Upper lobe of left lung (tissue), 6 donors: ENCODE results near the gene CCDC92. TPM values are rescaled to one million over a fixed set of nuclear protein-coding genes. Genes with fewer than 3 reads are reported as not detected.

Experiments used
- ATAC-seq, 2 donors: fragments of 200-7000 bp; cut with Tn5 transposase; one replicate each; pipeline ENCODE4 v1.9.1; 2022; ENCODE audit warnings: mild to moderate bottlenecking in 2 of 2, moderate library complexity in 2 of 2; ENCODE audit not compliant: low FRiP score in 2 of 2
- DNase-seq, 2 donors: peaks; one replicate each; pipeline ENCODE4 v3.0.0-alpha.2; 2019 to 2020
- H3K27ac ChIP-seq, 4 donors: fragments of 200-600 bp; sonication (generic); one replicate each; pipeline ENCODE4 v1.5.1; 2016 to 2019
- H3K27me3 ChIP-seq, 4 donors: fragments of 200-600 bp; sonication (generic); one replicate each; pipeline ENCODE4 v1.5.1; 2017 to 2019
- H3K36me3 ChIP-seq, 4 donors: fragments of 200-600 bp; sonication (generic); one replicate each; pipeline ENCODE4 v1.5.1; 2016 to 2019
- H3K4me1 ChIP-seq, 4 donors: fragments of 200-600 bp; sonication (generic); one replicate each; pipeline ENCODE4 v1.5.1; 2018 to 2019
- H3K4me3 ChIP-seq, 4 donors: fragments of 200-600 bp; sonication (generic); one replicate each; pipeline ENCODE4 v1.5.1; 2017 to 2019; ENCODE audit warnings: mild to moderate bottlenecking in 2 of 4, moderate library complexity in 1 of 4
- H3K9me3 ChIP-seq, 4 donors: fragments of 200-600 bp; sonication (generic); one replicate each; pipeline ENCODE4 v1.5.1; 2018 to 2019
- CTCF ChIP-seq, 6 experiments: fragments of 450-650 bp in 4 of 6; fragments of 200-600 bp in 2 of 6; sonication (generic) in 2 of 6; IDR thresholded peaks; one replicate each; pipeline ENCODE4 v1.5.1; 2016 to 2019; ENCODE audit warnings: antibody characterized with exemption in 6 of 6
- EP300 ChIP-seq, 4 donors: sonication (generic); formaldehyde crosslinking; IDR thresholded peaks; one replicate each; pipeline ENCODE4 v1.5.1; 2017; ENCODE audit warnings: antibody characterized with exemption in 4 of 4, control low read depth in 2 of 4
- POLR2A ChIP-seq, 4 donors: fragments of 450-650 bp; IDR thresholded peaks; one replicate each; pipeline ENCODE4 v1.5.1; 2016 to 2017; ENCODE audit warnings: antibody characterized with exemption in 4 of 4, mild to moderate bottlenecking in 2 of 4
- POLR2AphosphoS5 ChIP-seq, 2 donors: sonication (generic); formaldehyde crosslinking; IDR thresholded peaks; one replicate each; pipeline ENCODE4 v1.5.1; 2017; ENCODE audit warnings: antibody characterized with exemption in 2 of 2
- WGBS, 2 donors: methylation state at CpG; one replicate each; pipeline ENCODE4 v1.1.5; 2017 to 2018; 5-methylcytosine and 5-hydroxymethylcytosine counted together
- total RNA-seq, 6 donors: library from RNA; depleted of rRNA in 4 of 6; stranded (reverse); fragments of >200 nt in 4 of 6; gene quantifications; one replicate each; pipeline versions ENCODE4 v1.1.0 to v1.2.1, GENCODE V29; 2016 to 2021
- donor health status: DM: no; HTN: no; CAD: no; lungs with moderate emphysema.
- donor health status: DM: no; HTN: yes; CAD: no; lungs with severe emphysema.

CCDC92 gene
- total RNA-seq, 6 donors from 2014 or later, result 33.8 to 48.9 (median 43.7) TPM

DNA sequence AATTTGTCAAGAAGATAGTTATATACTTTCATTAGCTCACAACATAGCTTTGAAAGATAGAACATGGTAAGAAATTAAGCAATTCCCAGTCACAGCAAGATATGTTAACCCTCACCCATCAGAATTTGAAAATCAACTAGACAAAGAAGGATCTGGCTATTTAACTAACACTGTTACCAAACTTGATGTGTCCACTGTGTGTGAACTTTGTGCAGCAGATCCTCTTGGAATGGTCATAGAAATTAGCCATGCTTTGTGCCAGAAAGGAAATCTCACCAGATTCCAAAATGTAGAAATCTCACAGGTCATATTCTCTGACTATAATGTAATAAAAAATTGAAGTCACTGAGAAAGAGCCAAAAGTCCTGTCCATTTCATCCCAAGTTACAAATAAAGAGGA lies 46.5 kb upstream of the CCDC92 start:
- H3K36me3 ChIP-seq, result no peaks in the 10 kb centered on the region
- DNase-seq, result no peak
- no peak for ATAC-seq
- no peak overlapping the region for H3K27ac ChIP-seq
- H3K9me3 ChIP-seq, result no peaks in the 10 kb centered on the region
- H3K4me1 ChIP-seq, result no peaks in the 10 kb centered on the region
- no peak for TF ChIP-seq EP300 (IDR thresholded peaks at IDR 0.05)
- TF ChIP-seq CTCF (IDR thresholded peaks at IDR 0.05), result no peak
- no peak for TF ChIP-seq POLR2A (IDR thresholded peaks at IDR 0.05)
- no peak for TF ChIP-seq POLR2AphosphoS5 (IDR thresholded peaks at IDR 0.05)
- H3K27me3 ChIP-seq, result no peaks in the 10 kb centered on the region
- H3K4me3 ChIP-seq, result no peak overlapping the region

DNA sequence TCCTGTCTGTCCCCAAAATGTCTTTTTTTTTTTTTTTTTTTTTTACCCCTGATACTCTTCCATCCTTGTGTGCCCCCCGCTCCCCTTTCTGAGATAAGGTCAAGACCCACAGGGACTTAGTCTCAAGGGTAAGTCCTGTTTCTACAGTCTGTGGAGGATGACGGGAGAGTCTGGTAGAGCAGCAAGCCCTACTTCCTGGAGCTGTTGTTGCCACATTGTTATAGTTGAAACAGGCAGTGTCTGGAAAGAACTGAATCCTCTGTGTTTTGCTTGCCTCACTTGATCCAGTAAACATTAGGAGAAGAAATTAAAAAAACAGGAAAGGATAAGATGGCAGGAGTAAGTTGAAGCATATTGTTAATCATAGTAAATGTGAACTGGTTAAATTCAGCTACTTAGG lies 45.9 kb upstream of the CCDC92 start:
- H3K4me3 ChIP-seq, result no peak overlapping the region
- 74 to 75% methylated on average over 2 of the region's 2 CpGs for WGBS, 2 donors
- H3K27me3 ChIP-seq, result no peaks in the 10 kb centered on the region
- DNase-seq (no peak), ATAC-seq (no peak)
- peaks cover 0 to 2% (median 0%) of the 10 kb centered on the region in 4 donors for H3K36me3 ChIP-seq
- TF ChIP-seq EP300 (IDR thresholded peaks at IDR 0.05) (no peak), POLR2A (IDR thresholded peaks at IDR 0.05) (no peak), CTCF (IDR thresholded peaks at IDR 0.05) (no peak), POLR2AphosphoS5 (IDR thresholded peaks at IDR 0.05) (no peak)
- H3K27ac ChIP-seq, result no peak overlapping the region
- H3K9me3 ChIP-seq, result no peaks in the 10 kb centered on the region
- H3K4me1 ChIP-seq, result no peaks in the 10 kb centered on the region

DNA sequence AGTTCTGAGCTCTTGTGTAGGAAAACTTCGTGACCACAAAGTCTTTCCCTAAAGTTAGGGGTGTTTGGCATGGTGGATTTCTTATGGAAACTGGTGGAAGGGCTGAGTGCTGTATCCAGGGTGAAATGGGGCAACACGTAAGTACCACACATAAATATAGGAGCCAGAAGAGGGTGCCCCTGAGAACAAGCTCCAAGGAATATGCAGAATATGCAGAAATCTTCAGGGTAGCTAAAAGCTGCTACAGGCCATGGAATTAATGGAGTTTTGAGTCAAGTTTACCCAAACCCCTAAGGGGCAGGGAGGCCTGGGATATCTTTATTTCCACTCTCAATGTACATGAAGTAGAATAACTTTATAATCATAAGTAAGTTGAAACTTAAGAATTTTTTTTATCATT lies 44.4 kb upstream of the CCDC92 start:
- no peak for ATAC-seq
- WGBS, 2 donors, result 97 to 100% methylated on average over 2 of the region's 2 CpGs
- TF ChIP-seq POLR2AphosphoS5 (IDR thresholded peaks at IDR 0.05) (no peak), CTCF (IDR thresholded peaks at IDR 0.05) (no peak), POLR2A (IDR thresholded peaks at IDR 0.05) (no peak), EP300 (IDR thresholded peaks at IDR 0.05) (no peak)

GRCh38 chr12:124015494-124016461 lies 43.1 kb upstream of the CCDC92 start:
- H3K9me3 ChIP-seq, result no peaks in the 10 kb centered on the region
- no peaks in the 10 kb centered on the region for H3K27me3 ChIP-seq
- no peak overlapping the region for H3K4me3 ChIP-seq
- 89 to 95% methylated on average over 9 to 11 of the region's 13 CpGs for WGBS, 2 donors
- no peak overlapping the region for H3K27ac ChIP-seq
- ATAC-seq (no peak), DNase-seq (peak in 1 of 2 donors; percentile 38)
- TF ChIP-seq POLR2AphosphoS5 (IDR thresholded peaks at IDR 0.05) (no peak), EP300 (IDR thresholded peaks at IDR 0.05) (no peak), POLR2A (IDR thresholded peaks at IDR 0.05) (no peak), CTCF (IDR thresholded peaks at IDR 0.05) (no peak)
- peaks cover 6 to 30% (median 21%) of the 10 kb centered on the region in 4 donors for H3K36me3 ChIP-seq
- H3K4me1 ChIP-seq, result no peaks in the 10 kb centered on the region

More for the DNA sequence above, 44.4 kb upstream of the CCDC92 start:
- DNase-seq, result no peak
- Histone ChIP-seq H3K27me3 (no peaks in the 10 kb centered on the region), H3K4me3 (no peak overlapping the region), H3K4me1 (no peaks in the 10 kb centered on the region), H3K36me3 (peaks cover 3 to 17% (median 13%) of the 10 kb centered on the region in 4 donors), H3K9me3 (no peaks in the 10 kb centered on the region), H3K27ac (no peak overlapping the region)
